K562 (cell line): Measurements from ENCODE around the gene LIX1. TPM values are rescaled to one million over a fixed set of nuclear protein-coding genes. Genes with fewer than 3 reads are reported as not detected.

Experiments
- CHCHD3 ChIP-seq: fragments of 250-450 bp; sonication (Bioruptor Pico); IDR thresholded peaks from 2 replicates; pipeline ENCODE4 v2.1.2; 2022; ENCODE audit warnings: mild to moderate bottlenecking
- ZNF239 ChIP-seq: fragments of 250-450 bp; sonication (Bioruptor Pico); IDR thresholded peaks from 2 replicates; pipeline ENCODE4 v1.4.0; 2020; ENCODE audit warnings: mild to moderate bottlenecking
- ZNF79 ChIP-seq: fragments of 250-450 bp; sonication (Bioruptor Pico); IDR thresholded peaks from 2 replicates; pipeline ENCODE4 v1.4.0; 2020; ENCODE audit warnings: low read depth, mild to moderate bottlenecking, moderate library complexity
- polyA plus RNA-seq, 8 experiments: library from polyadenylated mRNA; depleted of rRNA in 4 of 8; stranded (reverse) in 5 of 8; unstranded in 3 of 8; fragments of >200 nt; fragmentation: Nextera tagmentation in 2 of 8; fragmentation: Illumina TruSeq in 1 of 8; extraction: Ambion mirVana in 2 of 8; extraction: Trizol in 1 of 8; gene quantifications; 2 replicates each; pipeline versions ENCODE4 v1.2.1 to v1.2.3, GENCODE V29; 2011 to 2014; ENCODE audit warnings: inconsistent platforms in 1 of 8, missing spikeins in 1 of 8
- total RNA-seq, 7 experiments: library from RNA; depleted of rRNA in 6 of 7; stranded (reverse); fragments of >200 nt in 6 of 7; fragmentation: Illumina TruSeq in 2 of 7; extraction: Trizol in 2 of 7; gene quantifications; 2 replicates each; pipeline versions ENCODE4 v1.2.1 to v1.2.3, GENCODE V29; 2011 to 2021; ENCODE audit warnings: low replicate concordance in 1 of 7
- TF ChIP-seq, protein P1 (sequence below): fragments of 200-600 bp; sonication (generic); IDR thresholded peaks from one replicate; pipeline ENCODE4 v1.6.1; 2012; ENCODE audit warnings: mild to moderate bottlenecking, low read depth, low read length, inconsistent platforms
- TF ChIP-seq, protein P2 (sequence below): sonication (generic); formaldehyde crosslinking; IDR thresholded peaks from 2 replicates; pipeline ENCODE4 v1.5.0; 2020; ENCODE audit warnings: missing genetic modification reagents
- TF ChIP-seq, protein P3 (sequence below), 2 experiments: IDR thresholded peaks in 1 of 2; conservative IDR thresholded peaks in 1 of 2; 2 replicates each; pipeline ENCODE4 v1.6.1; 2016; ENCODE audit warnings: low read depth in 2 of 2, mild to moderate bottlenecking in 1 of 2, missing compliant biosample characterization in 1 of 2, missing genetic modification characterization in 1 of 2, moderate library complexity in 1 of 2
- TF ChIP-seq, protein P4 (sequence below): IDR thresholded peaks from 2 replicates; pipeline ENCODE4 v1.6.1; 2011; ENCODE audit not compliant: insufficient read length; ENCODE audit errors: extremely low read depth

The LIX1 gene
- total and polyA plus RNA-seq, 9 of the 15 experiments (the other 6 are each of a cell fraction or from before 2014, with no cell fraction given) = 0.01 to 0.18 TPM; not detected in 7

DNA sequence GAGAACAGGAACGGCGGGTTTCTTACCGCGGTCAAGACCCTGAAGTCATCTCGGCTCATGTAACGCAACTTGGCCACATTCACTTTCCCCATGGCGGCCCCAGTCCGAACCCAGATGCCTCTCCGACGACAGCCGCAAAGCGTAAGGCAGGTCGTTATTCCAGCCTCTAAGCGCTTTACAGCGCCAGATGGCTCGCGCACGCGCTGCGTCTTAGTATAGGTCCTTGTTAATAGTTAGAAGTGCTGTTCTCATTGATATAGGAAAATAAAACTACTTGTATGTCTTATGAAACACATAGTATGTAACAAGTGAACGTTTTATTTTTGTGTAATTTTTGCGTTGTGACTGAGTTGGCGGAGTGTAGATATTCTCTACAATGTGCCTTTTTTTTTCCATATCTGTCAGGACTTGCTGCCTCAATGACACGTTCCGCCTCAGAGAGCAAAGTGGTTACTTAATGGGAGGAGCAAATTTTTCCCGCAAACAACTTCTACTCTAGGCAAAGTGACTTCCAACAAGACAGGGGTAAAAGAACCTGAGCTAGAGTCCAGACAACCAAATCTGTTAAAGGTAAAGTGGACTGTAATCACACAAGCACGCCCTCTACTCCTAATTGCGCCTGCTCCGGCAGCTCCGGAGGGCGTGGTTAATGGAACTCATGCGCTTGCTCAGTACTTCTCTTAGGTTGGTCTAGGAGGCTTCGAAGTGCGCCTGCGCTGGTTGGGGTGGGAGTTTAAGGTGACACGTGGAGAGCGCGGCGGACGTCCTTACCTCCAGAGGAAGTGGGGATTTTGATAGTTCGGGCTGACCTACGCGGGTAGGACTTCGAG, 40.9 kb upstream of the LIX1 start, which contains the start of gene RIOK2 (continued):
- TF ChIP-seq, protein P1, sequence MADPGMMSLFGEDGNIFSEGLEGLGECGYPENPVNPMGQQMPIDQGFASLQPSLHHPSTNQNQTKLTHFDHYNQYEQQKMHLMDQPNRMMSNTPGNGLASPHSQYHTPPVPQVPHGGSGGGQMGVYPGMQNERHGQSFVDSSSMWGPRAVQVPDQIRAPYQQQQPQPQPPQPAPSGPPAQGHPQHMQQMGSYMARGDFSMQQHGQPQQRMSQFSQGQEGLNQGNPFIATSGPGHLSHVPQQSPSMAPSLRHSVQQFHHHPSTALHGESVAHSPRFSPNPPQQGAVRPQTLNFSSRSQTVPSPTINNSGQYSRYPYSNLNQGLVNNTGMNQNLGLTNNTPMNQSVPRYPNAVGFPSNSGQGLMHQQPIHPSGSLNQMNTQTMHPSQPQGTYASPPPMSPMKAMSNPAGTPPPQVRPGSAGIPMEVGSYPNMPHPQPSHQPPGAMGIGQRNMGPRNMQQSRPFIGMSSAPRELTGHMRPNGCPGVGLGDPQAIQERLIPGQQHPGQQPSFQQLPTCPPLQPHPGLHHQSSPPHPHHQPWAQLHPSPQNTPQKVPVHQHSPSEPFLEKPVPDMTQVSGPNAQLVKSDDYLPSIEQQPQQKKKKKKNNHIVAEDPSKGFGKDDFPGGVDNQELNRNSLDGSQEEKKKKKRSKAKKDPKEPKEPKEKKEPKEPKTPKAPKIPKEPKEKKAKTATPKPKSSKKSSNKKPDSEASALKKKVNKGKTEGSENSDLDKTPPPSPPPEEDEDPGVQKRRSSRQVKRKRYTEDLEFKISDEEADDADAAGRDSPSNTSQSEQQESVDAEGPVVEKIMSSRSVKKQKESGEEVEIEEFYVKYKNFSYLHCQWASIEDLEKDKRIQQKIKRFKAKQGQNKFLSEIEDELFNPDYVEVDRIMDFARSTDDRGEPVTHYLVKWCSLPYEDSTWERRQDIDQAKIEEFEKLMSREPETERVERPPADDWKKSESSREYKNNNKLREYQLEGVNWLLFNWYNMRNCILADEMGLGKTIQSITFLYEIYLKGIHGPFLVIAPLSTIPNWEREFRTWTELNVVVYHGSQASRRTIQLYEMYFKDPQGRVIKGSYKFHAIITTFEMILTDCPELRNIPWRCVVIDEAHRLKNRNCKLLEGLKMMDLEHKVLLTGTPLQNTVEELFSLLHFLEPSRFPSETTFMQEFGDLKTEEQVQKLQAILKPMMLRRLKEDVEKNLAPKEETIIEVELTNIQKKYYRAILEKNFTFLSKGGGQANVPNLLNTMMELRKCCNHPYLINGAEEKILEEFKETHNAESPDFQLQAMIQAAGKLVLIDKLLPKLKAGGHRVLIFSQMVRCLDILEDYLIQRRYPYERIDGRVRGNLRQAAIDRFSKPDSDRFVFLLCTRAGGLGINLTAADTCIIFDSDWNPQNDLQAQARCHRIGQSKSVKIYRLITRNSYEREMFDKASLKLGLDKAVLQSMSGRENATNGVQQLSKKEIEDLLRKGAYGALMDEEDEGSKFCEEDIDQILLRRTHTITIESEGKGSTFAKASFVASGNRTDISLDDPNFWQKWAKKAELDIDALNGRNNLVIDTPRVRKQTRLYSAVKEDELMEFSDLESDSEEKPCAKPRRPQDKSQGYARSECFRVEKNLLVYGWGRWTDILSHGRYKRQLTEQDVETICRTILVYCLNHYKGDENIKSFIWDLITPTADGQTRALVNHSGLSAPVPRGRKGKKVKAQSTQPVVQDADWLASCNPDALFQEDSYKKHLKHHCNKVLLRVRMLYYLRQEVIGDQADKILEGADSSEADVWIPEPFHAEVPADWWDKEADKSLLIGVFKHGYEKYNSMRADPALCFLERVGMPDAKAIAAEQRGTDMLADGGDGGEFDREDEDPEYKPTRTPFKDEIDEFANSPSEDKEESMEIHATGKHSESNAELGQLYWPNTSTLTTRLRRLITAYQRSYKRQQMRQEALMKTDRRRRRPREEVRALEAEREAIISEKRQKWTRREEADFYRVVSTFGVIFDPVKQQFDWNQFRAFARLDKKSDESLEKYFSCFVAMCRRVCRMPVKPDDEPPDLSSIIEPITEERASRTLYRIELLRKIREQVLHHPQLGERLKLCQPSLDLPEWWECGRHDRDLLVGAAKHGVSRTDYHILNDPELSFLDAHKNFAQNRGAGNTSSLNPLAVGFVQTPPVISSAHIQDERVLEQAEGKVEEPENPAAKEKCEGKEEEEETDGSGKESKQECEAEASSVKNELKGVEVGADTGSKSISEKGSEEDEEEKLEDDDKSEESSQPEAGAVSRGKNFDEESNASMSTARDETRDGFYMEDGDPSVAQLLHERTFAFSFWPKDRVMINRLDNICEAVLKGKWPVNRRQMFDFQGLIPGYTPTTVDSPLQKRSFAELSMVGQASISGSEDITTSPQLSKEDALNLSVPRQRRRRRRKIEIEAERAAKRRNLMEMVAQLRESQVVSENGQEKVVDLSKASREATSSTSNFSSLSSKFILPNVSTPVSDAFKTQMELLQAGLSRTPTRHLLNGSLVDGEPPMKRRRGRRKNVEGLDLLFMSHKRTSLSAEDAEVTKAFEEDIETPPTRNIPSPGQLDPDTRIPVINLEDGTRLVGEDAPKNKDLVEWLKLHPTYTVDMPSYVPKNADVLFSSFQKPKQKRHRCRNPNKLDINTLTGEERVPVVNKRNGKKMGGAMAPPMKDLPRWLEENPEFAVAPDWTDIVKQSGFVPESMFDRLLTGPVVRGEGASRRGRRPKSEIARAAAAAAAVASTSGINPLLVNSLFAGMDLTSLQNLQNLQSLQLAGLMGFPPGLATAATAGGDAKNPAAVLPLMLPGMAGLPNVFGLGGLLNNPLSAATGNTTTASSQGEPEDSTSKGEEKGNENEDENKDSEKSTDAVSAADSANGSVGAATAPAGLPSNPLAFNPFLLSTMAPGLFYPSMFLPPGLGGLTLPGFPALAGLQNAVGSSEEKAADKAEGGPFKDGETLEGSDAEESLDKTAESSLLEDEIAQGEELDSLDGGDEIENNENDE = no peak
- TF ChIP-seq, protein P2, sequence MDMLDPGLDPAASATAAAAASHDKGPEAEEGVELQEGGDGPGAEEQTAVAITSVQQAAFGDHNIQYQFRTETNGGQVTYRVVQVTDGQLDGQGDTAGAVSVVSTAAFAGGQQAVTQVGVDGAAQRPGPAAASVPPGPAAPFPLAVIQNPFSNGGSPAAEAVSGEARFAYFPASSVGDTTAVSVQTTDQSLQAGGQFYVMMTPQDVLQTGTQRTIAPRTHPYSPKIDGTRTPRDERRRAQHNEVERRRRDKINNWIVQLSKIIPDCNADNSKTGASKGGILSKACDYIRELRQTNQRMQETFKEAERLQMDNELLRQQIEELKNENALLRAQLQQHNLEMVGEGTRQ = peak; percentile 75
- TF ChIP-seq ZNF239 (CRISPR knock-in tag) (no peak), CHCHD3 (CRISPR knock-in tag) (no peak), ZNF79 (no peak)
- TF ChIP-seq, protein P3, sequence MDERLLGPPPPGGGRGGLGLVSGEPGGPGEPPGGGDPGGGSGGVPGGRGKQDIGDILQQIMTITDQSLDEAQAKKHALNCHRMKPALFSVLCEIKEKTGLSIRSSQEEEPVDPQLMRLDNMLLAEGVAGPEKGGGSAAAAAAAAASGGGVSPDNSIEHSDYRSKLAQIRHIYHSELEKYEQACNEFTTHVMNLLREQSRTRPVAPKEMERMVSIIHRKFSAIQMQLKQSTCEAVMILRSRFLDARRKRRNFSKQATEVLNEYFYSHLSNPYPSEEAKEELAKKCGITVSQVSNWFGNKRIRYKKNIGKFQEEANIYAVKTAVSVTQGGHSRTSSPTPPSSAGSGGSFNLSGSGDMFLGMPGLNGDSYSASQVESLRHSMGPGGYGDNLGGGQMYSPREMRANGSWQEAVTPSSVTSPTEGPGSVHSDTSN (CRISPR knock-in tag; IDR thresholded peaks at IDR 0.05; ENCODE audit: low read depth) = no peak
- TF ChIP-seq, protein P3 (tag; conservative IDR thresholded peaks at IDR 0.05; ENCODE audit: low read depth) = 0 out of 2 replicates have a peak, but pooled peaks have one; percentile 5
- TF ChIP-seq, protein P4, sequence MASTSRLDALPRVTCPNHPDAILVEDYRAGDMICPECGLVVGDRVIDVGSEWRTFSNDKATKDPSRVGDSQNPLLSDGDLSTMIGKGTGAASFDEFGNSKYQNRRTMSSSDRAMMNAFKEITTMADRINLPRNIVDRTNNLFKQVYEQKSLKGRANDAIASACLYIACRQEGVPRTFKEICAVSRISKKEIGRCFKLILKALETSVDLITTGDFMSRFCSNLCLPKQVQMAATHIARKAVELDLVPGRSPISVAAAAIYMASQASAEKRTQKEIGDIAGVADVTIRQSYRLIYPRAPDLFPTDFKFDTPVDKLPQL = no peak
